ENCODE results near the gene RPS21.

The RPS21 gene

DNA sequence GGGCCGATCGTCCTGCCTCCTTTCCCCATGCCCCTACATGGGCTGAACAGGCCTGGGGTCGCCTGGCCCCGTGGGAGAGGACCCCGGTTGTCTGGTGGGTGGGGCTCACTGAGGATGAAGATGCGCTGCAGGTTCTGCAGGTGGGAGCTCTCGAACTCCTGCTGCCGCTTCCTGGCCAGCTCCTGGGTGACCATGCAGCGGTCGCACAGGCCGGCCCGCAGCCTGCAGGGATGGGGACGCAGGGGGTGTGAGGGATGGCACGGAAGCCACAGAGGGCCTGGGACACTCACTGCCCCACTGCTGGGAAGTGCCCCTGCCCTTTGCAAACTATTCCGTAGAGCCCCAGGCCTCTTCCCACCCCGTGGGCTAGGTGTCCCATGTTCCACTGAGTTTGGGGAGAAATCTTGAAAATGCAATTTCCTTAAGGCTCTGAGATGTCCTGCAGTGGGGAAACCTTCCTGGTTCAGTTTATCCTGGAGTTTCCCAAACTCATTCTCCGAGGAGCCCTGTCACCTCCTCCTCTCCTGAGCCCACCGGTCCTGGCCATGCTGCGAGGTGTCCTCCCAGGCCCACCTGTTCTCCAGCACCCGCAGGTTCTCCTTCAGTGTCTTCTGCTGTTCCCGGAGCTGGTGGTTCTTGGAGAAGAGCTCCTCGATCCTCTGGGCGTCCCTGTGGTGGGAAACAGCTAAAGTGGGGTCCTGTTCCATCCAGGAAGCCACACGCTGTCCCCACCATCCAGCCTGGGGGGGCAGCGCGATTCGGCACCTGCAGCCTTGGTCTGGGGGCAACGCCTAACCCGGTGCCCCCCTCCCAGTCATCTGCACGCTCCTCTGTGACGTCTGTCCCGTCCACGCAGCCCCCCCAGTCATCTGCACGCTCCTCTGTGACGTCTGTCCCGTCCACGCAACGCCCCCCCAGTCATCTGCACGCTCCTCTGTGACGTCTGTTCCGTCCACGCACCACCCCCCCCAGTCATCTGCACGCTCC, 30.0 kb downstream of the RPS21 start:
- TF ChIP-seq, protein P1, sequence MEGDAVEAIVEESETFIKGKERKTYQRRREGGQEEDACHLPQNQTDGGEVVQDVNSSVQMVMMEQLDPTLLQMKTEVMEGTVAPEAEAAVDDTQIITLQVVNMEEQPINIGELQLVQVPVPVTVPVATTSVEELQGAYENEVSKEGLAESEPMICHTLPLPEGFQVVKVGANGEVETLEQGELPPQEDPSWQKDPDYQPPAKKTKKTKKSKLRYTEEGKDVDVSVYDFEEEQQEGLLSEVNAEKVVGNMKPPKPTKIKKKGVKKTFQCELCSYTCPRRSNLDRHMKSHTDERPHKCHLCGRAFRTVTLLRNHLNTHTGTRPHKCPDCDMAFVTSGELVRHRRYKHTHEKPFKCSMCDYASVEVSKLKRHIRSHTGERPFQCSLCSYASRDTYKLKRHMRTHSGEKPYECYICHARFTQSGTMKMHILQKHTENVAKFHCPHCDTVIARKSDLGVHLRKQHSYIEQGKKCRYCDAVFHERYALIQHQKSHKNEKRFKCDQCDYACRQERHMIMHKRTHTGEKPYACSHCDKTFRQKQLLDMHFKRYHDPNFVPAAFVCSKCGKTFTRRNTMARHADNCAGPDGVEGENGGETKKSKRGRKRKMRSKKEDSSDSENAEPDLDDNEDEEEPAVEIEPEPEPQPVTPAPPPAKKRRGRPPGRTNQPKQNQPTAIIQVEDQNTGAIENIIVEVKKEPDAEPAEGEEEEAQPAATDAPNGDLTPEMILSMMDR (conservative IDR thresholded peaks at IDR 0.05; ENCODE audit: low read depth) = no peak
- ChIA-PET POLR2A (ENCODE audit: low non-redundant PET) (no interaction called here), CTCF (no interaction called here)
- no peak overlapping the region for H3K27ac ChIP-seq
- no peak for DNase-seq (ENCODE audit: low spot score)

DNA sequence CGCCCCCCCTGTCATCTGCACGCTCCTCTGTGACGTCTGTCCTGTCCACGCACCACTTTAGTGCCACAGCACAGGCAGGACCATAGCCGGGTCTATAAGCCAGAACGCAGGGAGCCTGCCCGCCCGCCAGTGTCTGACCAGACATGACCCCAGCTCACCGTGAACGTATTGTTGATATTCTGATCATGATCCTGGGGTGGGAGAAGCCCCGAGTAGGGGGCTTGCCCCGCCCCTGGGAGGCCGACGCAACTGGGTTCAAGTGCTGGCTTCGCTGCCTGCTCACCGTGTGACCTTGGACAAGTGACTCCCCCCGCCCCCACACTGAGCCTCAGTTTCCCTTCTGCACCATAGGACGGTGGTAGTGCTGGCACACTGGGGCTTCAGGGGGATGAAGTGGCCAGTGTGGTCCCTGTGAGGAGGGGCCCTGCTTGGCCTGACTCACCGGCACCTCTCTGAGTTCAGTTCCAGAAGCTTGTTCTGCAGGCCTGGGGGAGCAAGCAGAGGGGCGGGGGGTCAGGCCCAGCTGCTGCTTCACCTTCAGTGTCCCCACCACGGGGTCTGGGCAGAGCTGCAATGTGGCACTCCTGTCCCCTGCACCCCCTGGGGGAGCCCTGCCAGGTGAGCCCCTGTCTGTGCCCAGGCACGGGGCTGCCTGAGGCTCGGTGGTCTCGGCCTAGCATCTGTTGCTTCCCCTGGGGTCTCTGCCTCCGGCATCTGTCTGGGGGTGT, 31.2 kb downstream of the RPS21 start:
- H3K27ac ChIP-seq = no peak overlapping the region
- ChIA-PET POLR2A (ENCODE audit: low non-redundant PET) (no interaction called here), CTCF (interaction anchor here (0.6 to 1.4 kb wide), 3 partner anchors 8 to 1224 kb away, joined by 3 to 9 read pairs (median 3); no protein-coding TSS in a partner anchor)
- TF ChIP-seq, protein P1 (conservative IDR thresholded peaks at IDR 0.05; ENCODE audit: low read depth) = no peak
- DNase-seq (ENCODE audit: low spot score) = no peak

DNA sequence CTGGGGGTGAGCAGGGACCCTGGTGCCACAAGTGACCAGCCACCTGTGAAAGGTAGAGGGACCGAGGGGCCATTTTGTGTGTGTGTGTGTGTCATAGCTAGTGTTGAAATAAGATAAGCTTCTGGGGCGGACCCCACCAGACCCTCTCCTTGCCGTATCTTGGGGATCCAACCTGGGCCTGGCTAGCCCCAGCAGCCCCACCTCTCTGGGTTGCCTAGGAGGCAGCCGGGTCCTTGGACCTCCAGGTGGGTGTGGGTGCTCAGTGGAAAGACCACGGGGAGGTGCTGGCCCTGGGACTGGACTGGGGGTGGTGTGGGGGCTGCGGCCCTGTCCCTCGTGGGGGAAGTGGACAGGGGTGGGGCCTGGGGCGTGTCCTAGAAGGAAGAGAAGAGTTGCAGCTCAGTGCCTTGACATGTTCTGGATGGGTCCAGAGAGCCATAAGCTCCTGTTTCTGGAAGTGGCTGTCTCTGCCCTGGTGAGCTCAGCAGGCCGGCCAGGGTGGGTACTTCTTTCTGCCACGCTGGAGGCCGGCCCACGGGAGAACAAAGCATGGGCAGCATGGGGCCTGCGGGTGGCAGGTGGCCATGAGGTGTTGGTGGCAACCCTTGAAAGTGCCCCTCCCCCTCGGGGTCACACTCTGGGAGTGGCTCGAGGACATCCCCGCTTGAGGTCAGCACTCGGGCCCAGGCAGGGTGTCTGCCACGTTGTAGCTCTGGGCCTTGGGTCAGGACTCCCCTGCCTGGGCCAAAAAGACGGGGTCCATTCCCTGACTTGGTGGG, 32.0 kb downstream of the RPS21 start:
- no peak overlapping the region for H3K27ac ChIP-seq
- TF ChIP-seq, protein P1 (conservative IDR thresholded peaks at IDR 0.05; ENCODE audit: low read depth) = no peak
- POLR2A ChIA-PET (ENCODE audit: low non-redundant PET) = no interaction called here
- CTCF ChIA-PET = interaction anchor here (0.6 to 1.4 kb wide), 3 partner anchors 9 to 1223 kb away, joined by 3 to 9 read pairs (median 3); no protein-coding TSS in a partner anchor
- no peak for DNase-seq (ENCODE audit: low spot score)

DNA sequence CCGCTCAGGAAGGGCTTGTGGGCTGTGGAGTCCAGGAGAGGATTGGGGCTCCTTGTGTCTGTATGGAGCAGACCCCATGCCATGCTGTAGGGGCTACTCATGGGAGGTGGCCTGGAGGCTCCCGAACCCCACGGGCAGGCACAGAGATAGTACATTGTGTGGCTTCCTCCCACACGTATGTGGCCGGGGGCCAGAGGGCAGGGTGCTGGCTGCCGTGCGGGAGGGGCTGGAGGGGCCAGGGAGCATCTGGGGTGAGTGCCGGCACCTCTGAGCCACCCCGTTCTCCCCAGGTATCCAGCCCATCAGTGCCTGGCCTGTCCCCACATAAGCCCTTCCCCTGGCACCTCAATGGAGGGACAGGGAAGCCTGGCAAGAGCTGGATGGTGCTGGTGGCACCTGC, 32.9 kb downstream of the RPS21 start:
- ChIA-PET CTCF (interaction anchor here (1.1 kb wide), 1 partner anchor 11 kb away, joined by 3 read pairs; no protein-coding TSS in a partner anchor), POLR2A (ENCODE audit: low non-redundant PET) (no interaction called here)
- TF ChIP-seq, protein P1 (conservative IDR thresholded peaks at IDR 0.05; ENCODE audit: low read depth) = no peak
- DNase-seq (ENCODE audit: low spot score) = no peak
- no peak overlapping the region for H3K27ac ChIP-seq

DNA sequence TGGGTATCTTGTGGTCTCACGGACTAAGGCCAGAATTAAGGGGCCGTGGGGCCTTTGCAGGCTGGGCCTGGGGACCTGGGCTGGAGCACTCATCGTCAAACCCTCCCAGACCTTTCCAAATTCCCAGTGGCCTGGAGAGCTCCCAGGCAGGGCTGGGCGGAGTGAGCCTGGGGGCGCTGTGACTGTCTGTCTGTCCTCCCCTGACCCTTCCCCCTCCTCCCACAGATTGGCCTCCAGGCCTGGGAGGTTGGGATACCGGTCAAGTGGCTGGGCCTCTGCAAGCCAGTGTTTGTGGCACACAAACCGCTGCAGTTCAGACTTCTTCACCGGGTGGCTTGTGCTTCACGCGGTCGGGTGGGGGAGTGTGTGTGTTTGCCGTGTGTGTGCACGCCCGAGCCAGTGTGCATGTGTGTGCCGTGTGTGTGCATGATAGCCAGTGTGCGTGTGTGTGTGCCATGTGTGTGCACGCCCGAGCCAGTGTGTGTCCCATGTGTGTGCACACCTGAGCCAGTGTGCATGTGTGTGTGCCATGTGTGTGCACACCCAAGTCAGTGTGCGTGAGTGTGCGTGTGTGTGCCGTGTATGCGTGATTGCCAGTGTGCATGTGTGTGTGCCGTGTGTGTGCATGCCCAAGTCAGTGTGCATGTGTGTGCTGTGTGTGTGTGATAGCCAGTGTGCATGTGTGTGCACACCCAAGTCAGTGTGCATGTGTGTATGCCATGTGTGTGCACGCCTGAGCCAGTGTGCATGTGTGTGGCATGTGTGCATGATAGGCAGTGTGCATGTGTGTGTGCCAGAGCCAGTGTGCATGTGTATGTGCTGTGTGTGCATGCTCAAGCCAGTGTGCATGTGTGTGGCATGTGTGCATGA, 34.2 kb downstream of the RPS21 start:
- TF ChIP-seq, protein P1 (conservative IDR thresholded peaks at IDR 0.05; ENCODE audit: low read depth) = no peak
- CTCF ChIA-PET = interaction anchor here (0.6 to 1.1 kb wide), 2 partner anchors 10 to 28 kb away, joined by 3 read pairs; no protein-coding TSS in a partner anchor
- no peak overlapping the region for H3K27ac ChIP-seq

More for the DNA sequence above, 34.2 kb downstream of the RPS21 start:
- POLR2A ChIA-PET (ENCODE audit: low non-redundant PET) = interaction anchor here (0.7 kb wide), 1 partner anchor 24 kb away, joined by 4 read pairs; no protein-coding TSS in a partner anchor
- no peak for DNase-seq (ENCODE audit: low spot score)
